ENCODE measurements around the gene CALD1. TPM values are rescaled to one million over a fixed set of nuclear protein-coding genes. Genes with fewer than 3 reads are reported as not detected.

CALD1 gene
- polyA plus RNA-seq, 1 donor from 2014 or later, result 8.0 TPM

DNA sequence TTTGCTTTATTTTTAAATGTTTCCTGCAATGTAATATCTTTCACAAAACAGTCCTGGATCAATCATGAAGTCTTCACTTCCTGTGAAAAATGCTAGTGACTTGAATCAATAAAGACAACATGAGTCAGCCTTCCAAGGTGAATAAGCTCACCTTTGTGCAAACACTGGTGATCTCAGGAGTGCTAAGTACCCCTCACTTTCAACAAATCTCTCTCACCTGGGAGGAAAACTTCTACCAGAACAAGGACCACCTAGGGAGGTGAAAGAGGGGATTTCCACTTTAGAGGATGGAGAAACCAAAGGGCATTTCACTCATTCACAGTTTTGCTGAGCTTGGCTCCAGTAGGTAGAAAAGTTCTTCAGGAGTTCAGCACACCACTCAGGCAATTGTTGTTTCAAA lies 64.8 kb downstream of the CALD1 start:
- Histone ChIP-seq H3K27me3 (ENCODE audit: insufficient read depth, low read depth, low read length) (no peaks in the 10 kb centered on the region), H3K4me2 (ENCODE audit: low read length) (no peak overlapping the region), H3K79me2 (replicated peaks; ENCODE audit: insufficient read depth, low read length) (no peaks in the 10 kb centered on the region), H3K36me3 (ENCODE audit: insufficient read depth, low read length) (no peaks in the 10 kb centered on the region), H3F3A (ENCODE audit: insufficient read depth, low read length, poor library complexity, severe bottlenecking) (no peaks in the 10 kb centered on the region), H4K20me1 (ENCODE audit: insufficient read depth) (no peaks in the 10 kb centered on the region), H3K27ac (ENCODE audit: low read length) (no peak overlapping the region), H3K9me3 (ENCODE audit: low read length) (no peaks in the 10 kb centered on the region), H3K9ac (ENCODE audit: low read length) (no peak overlapping the region), H3K9me2 (ENCODE audit: insufficient read depth, low read length) (no peaks in the 10 kb centered on the region), H3K4me3 (ENCODE audit: low read length) (no peak overlapping the region), H2AFZ (ENCODE audit: low read depth, low read length) (no peak overlapping the region)
- TF ChIP-seq, protein P1, sequence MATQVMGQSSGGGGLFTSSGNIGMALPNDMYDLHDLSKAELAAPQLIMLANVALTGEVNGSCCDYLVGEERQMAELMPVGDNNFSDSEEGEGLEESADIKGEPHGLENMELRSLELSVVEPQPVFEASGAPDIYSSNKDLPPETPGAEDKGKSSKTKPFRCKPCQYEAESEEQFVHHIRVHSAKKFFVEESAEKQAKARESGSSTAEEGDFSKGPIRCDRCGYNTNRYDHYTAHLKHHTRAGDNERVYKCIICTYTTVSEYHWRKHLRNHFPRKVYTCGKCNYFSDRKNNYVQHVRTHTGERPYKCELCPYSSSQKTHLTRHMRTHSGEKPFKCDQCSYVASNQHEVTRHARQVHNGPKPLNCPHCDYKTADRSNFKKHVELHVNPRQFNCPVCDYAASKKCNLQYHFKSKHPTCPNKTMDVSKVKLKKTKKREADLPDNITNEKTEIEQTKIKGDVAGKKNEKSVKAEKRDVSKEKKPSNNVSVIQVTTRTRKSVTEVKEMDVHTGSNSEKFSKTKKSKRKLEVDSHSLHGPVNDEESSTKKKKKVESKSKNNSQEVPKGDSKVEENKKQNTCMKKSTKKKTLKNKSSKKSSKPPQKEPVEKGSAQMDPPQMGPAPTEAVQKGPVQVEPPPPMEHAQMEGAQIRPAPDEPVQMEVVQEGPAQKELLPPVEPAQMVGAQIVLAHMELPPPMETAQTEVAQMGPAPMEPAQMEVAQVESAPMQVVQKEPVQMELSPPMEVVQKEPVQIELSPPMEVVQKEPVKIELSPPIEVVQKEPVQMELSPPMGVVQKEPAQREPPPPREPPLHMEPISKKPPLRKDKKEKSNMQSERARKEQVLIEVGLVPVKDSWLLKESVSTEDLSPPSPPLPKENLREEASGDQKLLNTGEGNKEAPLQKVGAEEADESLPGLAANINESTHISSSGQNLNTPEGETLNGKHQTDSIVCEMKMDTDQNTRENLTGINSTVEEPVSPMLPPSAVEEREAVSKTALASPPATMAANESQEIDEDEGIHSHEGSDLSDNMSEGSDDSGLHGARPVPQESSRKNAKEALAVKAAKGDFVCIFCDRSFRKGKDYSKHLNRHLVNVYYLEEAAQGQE (IDR thresholded peaks at IDR 0.05; ENCODE audit: borderline replicate concordance), result no peak
- TF ChIP-seq TAF1 (IDR thresholded peaks at IDR 0.05; ENCODE audit: low read depth) (no peak), POLR2AphosphoS5 (IDR thresholded peaks at IDR 0.05) (no peak), EZH2 (IDR thresholded peaks at IDR 0.05; ENCODE audit: borderline replicate concordance, insufficient read depth, low read length, poor library complexity, severe bottlenecking) (no peak)
- TF ChIP-seq, protein P2, sequence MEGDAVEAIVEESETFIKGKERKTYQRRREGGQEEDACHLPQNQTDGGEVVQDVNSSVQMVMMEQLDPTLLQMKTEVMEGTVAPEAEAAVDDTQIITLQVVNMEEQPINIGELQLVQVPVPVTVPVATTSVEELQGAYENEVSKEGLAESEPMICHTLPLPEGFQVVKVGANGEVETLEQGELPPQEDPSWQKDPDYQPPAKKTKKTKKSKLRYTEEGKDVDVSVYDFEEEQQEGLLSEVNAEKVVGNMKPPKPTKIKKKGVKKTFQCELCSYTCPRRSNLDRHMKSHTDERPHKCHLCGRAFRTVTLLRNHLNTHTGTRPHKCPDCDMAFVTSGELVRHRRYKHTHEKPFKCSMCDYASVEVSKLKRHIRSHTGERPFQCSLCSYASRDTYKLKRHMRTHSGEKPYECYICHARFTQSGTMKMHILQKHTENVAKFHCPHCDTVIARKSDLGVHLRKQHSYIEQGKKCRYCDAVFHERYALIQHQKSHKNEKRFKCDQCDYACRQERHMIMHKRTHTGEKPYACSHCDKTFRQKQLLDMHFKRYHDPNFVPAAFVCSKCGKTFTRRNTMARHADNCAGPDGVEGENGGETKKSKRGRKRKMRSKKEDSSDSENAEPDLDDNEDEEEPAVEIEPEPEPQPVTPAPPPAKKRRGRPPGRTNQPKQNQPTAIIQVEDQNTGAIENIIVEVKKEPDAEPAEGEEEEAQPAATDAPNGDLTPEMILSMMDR (IDR thresholded peaks at IDR 0.05; ENCODE audit: poor library complexity, severe bottlenecking), result no peak

DNA sequence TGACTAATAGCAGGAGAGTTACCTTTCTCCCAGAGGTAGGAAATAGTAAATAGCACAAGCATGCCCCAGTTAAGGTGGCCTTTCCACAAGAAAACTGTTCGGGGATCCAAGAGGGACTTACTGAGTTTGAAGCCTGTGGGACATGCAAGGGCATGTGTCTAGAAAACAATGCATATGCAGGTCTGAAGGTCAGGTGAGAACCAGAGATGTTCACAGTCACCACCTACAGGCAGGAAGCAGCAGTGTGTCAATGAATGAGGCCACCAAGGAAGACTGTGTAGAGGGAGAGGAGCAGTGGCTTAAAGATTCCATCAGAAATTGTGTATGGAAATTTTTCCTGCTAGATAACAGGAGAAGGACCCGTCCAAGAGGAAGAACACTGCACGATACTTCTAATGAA lies 66.0 kb downstream of the CALD1 start:
- no peaks in the 10 kb centered on the region for H4K20me1 ChIP-seq (ENCODE audit: insufficient read depth)
- TF ChIP-seq, protein P2 (IDR thresholded peaks at IDR 0.05; ENCODE audit: poor library complexity, severe bottlenecking), result no peak
- TF ChIP-seq EZH2 (IDR thresholded peaks at IDR 0.05; ENCODE audit: borderline replicate concordance, insufficient read depth, low read length, poor library complexity, severe bottlenecking), result no peak
- TF ChIP-seq, protein P1 (IDR thresholded peaks at IDR 0.05; ENCODE audit: borderline replicate concordance), result no peak
- TF ChIP-seq RAD21 (conservative IDR thresholded peaks at IDR 0.05), result no peak
- no peak for TF ChIP-seq POLR2AphosphoS5 (IDR thresholded peaks at IDR 0.05)

More for the DNA sequence above, 66.0 kb downstream of the CALD1 start:
- no peaks in the 10 kb centered on the region for H3F3A ChIP-seq (ENCODE audit: insufficient read depth, low read length, poor library complexity, severe bottlenecking)
- no peak overlapping the region for H3K9ac ChIP-seq (ENCODE audit: low read length)
- H2AFZ ChIP-seq (ENCODE audit: low read depth, low read length), result no peak overlapping the region
- no peaks in the 10 kb centered on the region for H3K9me2 ChIP-seq (ENCODE audit: insufficient read depth, low read length)
- no peak overlapping the region for H3K4me2 ChIP-seq (ENCODE audit: low read length)
- no peaks in the 10 kb centered on the region for H3K27me3 ChIP-seq (ENCODE audit: insufficient read depth, low read depth, low read length)
- no peak overlapping the region for H3K27ac ChIP-seq (ENCODE audit: low read length)
- H3K9me3 ChIP-seq (ENCODE audit: low read length), result no peaks in the 10 kb centered on the region
- no peaks in the 10 kb centered on the region for H3K36me3 ChIP-seq (ENCODE audit: insufficient read depth, low read length)
- H3K4me3 ChIP-seq (ENCODE audit: low read length), result no peak overlapping the region
- no peaks in the 10 kb centered on the region for H3K79me2 ChIP-seq (replicated peaks; ENCODE audit: insufficient read depth, low read length)
